Measurements from ENCODE around the gene DBNL. TPM values are rescaled to one million over a fixed set of nuclear protein-coding genes. Genes with fewer than 3 reads are reported as not detected.

DBNL gene
- total RNA-seq, 2 donors from 2014 or later = 31.4 to 66.2 TPM

DNA sequence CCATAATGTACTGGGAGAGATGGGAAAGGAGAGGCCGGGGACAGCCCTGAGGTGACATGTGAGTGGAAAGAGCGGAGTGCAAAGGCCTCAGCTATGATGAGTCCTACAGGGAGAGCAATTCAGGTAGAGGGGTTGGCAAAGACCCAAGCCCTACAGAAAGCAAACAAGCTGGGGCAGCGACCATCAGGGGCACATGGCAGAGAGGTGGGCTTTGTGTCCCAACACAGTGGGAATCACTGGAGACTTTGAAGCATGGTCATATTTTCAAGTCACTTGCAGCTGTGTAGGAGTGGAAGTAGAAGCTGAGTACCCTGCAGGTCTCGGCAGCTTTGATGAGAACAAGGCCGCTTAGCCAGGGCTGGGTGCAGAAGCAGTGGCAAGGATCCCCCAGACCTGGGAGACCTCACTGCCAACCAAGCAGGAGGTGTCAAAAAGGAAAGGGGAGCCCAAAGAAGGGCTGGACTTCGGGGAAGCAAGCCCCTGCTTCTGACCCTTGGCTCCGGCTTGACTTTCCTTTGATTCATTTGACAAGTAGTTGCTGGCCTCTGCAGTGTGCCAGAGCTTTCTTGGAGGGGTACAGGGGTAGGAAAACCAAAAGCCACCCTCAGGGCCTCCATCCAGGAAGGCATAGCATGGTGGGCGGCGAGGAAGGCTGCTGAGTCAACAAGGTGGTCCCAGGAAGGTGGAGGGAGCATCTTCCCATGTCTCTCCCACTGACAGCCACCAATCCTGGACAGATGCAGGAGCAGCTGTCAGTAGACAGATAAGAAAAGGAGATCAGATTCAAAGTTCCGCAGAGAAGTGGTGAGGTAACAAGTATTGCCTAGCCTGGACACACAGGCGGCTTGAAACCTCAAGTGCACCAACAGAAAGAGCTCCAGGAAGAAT lies 22.8 kb downstream of the DBNL start:
- Histone ChIP-seq H3K4me1 (peaks cover 0 to 69% of the 10 kb centered on the region in 2 donors), H3K27ac (peak overlapping the region; percentile 31 to 89), H3K36me3 (peaks cover 5% of the 10 kb centered on the region), H3K27me3 (no peaks in the 10 kb centered on the region), H3K4me3 (no peak overlapping the region), H3K9me3 (no peaks in the 10 kb centered on the region)
- DNase-seq (ENCODE audit: low spot score) = no peak
- TF ChIP-seq, protein P1, sequence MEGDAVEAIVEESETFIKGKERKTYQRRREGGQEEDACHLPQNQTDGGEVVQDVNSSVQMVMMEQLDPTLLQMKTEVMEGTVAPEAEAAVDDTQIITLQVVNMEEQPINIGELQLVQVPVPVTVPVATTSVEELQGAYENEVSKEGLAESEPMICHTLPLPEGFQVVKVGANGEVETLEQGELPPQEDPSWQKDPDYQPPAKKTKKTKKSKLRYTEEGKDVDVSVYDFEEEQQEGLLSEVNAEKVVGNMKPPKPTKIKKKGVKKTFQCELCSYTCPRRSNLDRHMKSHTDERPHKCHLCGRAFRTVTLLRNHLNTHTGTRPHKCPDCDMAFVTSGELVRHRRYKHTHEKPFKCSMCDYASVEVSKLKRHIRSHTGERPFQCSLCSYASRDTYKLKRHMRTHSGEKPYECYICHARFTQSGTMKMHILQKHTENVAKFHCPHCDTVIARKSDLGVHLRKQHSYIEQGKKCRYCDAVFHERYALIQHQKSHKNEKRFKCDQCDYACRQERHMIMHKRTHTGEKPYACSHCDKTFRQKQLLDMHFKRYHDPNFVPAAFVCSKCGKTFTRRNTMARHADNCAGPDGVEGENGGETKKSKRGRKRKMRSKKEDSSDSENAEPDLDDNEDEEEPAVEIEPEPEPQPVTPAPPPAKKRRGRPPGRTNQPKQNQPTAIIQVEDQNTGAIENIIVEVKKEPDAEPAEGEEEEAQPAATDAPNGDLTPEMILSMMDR (IDR thresholded peaks at IDR 0.05) = no peak

DNA sequence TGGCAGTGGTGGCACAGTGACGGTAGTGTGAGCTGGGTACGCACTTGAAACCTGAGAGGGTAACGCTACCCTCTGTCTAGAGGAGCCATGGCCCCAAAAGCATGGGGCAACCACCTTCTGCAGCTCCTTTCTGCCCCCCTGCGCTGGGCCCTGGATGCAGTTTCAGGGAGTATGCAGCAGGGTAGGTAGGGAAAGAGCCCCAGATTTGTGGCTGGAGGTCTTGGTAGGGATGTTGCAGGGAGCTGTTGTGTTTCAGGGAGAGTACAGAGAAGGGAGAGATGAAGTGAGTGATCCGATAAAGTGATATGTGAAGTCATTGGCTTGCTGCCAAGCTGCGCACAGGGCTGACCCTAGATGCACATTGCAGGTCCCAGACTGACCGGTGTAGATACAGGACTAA lies 23.6 kb downstream of the DBNL start:
- TF ChIP-seq, protein P1 (IDR thresholded peaks at IDR 0.05) = no peak
- H3K4me1 ChIP-seq = peaks cover 0 to 69% of the 10 kb centered on the region in 2 donors
- peak overlapping the region in 1 of 2 donors; percentile 89 for H3K27ac ChIP-seq
- no peaks in the 10 kb centered on the region for H3K27me3 ChIP-seq
- no peaks in the 10 kb centered on the region for H3K9me3 ChIP-seq
- peaks cover 6% of the 10 kb centered on the region for H3K36me3 ChIP-seq
- H3K4me3 ChIP-seq = no peak overlapping the region
- no peak for DNase-seq (ENCODE audit: low spot score)

DNA sequence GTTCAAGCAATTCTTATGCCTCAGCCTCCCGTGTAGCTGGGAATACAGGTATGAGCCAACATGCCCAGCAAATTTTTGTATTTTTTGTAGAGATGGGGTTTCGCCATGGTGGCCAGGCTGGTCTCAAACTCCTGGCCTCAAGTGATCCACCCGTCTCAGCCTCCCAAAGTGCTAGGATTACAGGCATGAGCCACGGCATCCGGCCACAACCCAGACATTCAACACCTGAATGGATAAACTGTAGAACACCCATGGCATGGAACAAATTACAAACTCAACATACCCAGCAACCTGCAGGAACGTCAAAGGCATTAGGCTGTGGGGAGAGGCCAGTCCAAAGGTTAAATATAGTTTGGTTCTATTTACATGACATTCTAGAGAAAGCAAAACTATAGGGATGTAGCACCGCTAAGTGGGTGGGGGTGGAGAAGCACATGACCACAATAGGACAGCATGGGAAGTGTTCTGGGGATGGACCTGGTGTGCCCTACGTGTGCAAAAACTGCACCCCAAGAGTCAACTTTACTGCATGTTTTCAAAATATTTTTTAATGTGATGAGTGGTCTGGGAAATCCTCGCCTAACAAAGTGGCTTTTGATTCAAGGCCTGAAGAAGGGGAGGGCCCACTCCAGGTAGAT lies 27.3 kb downstream of the DBNL start:
- no peak for DNase-seq (ENCODE audit: low spot score)
- peaks cover 0 to 68% of the 10 kb centered on the region in 2 donors for H3K4me1 ChIP-seq

DNA sequence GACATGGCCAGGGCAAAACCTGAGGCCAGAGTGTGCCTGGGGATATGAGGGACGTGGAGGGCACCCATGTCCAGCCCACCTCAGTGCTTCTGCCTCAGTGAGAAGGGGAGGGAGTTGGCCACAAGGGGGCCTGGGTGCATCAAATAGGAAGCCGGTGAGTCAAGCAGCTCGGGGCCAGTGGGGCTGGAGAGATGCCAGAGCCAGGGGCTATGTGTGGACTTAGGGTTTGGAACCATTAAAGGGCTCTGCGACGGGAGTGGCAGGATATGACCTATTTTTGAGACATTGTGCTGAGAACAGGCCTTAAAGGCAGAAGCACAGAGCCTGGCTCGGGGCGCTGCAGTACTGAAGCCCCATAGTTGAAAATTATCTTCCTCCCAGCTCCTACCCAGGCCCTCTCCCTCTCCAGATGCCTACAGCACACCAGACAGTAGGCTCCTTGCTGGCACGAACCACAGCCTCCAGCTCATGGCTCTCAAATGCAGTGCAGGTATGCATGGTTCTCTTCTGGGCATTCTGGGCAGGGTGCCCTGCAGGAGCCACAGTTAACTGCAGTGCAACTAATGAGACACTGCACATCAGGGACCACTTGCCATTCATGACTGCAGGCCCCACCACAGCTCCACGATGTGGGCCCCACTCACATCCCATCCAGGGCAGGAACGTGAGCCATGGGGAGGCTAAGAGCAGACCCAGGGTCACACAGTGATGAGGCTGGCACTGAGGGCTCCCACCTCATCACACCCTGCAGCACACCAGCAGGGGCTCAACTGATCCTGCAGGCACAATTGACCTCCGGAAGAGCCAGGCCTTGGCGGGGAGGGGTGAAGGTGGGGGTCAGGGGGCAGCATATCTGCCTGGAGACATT lies 28.1 kb downstream of the DBNL start:
- H3K9me3 ChIP-seq = no peaks in the 10 kb centered on the region
- no peak overlapping the region for H3K4me3 ChIP-seq
- TF ChIP-seq, protein P1 (IDR thresholded peaks at IDR 0.05) = peak; percentile 61 to 80
- no peaks in the 10 kb centered on the region for H3K27me3 ChIP-seq
- peaks cover 40% of the 10 kb centered on the region for H3K36me3 ChIP-seq
- DNase-seq (ENCODE audit: low spot score) = peak; percentile 92
- peak overlapping the region; percentile 92 to 93 for H3K27ac ChIP-seq
- H3K4me1 ChIP-seq = peaks cover 0 to 68% of the 10 kb centered on the region in 2 donors

More for the DNA sequence above, 27.3 kb downstream of the DBNL start:
- peak overlapping the region; percentile 92 to 93 for H3K27ac ChIP-seq
- no peaks in the 10 kb centered on the region for H3K9me3 ChIP-seq
- no peaks in the 10 kb centered on the region for H3K27me3 ChIP-seq
- no peak overlapping the region for H3K4me3 ChIP-seq
- H3K36me3 ChIP-seq = peaks cover 33% of the 10 kb centered on the region
- TF ChIP-seq, protein P1 (IDR thresholded peaks at IDR 0.05) = no peak

DNA sequence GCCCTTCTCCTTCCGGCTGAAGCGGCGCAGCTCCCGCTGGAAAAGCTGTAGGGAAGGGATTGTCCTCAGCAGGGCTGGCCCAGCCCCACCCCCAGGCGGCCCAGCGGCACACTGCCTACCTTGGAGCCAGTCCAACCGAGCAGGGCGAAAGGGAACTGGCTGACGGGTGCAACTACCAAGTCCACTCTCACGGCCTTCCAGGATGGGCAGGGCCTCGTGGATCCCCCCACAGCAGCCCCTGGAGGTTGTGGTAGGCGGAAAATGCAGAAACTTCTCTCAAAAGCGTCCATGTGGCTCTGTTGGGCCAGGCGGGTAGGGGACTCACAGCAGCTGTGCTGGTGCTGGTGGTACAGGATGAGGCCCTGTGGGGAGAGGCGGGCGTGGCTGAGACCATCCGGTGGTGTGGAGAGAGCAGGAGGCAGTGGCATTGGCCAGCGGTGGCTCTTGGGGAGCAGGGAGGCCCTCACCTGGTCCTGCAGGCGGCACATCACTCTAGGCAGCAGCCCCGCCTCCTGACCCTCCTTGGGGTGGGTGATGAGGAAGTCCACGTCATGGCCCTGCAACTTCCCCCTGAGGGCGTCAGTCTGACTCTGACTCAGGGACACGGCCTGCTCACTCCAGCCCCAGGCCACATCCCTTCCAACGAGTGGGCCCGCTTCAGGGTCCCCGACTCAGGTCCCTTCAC lies 29.3 kb downstream of the DBNL start:
- peak overlapping the region; percentile 92 to 93 for H3K27ac ChIP-seq
- peak overlapping the region in 1 of 2 donors; percentile 9 for H3K4me3 ChIP-seq
- peaks cover 52% of the 10 kb centered on the region for H3K36me3 ChIP-seq
- peaks cover 0 to 72% of the 10 kb centered on the region in 2 donors for H3K4me1 ChIP-seq
- DNase-seq (ENCODE audit: low spot score) = peak; percentile 81
- TF ChIP-seq, protein P1 (IDR thresholded peaks at IDR 0.05) = no peak
- H3K9me3 ChIP-seq = no peaks in the 10 kb centered on the region
- no peaks in the 10 kb centered on the region for H3K27me3 ChIP-seq

Measured in right atrium auricular region (tissue), 2 donors.